GM21528 (cell line): ENCODE results near the gene RPS5.
"Not testable (repeated sequence)": the region's sequence is repeated elsewhere in the genome, so short reads cannot be mapped to it uniquely, and the experiment has no call there.

Experiments used
- ATAC-seq: cut with Tn5 transposase; IDR thresholded peaks from one replicate; pipeline ENCODE4 v1.9.1; 2021; ENCODE audit warnings: mild to moderate bottlenecking, moderate library complexity; ENCODE audit not compliant: unreplicated experiment, low FRiP score

The RPS5 gene

GRCh38 chr19:58400916-58401839 lies 14.1 kb downstream of the RPS5 start:
- ATAC-seq, result peak; percentile 95

- no peak for ATAC-seq
These were observed 14.9 kb downstream of the RPS5 start for GRCh38 chr19:58401840-58402421.

GRCh38 chr19:58403920-58404478 lies 16.9 kb downstream of the RPS5 start:
- ATAC-seq, result not testable (repeated sequence)

DNA sequence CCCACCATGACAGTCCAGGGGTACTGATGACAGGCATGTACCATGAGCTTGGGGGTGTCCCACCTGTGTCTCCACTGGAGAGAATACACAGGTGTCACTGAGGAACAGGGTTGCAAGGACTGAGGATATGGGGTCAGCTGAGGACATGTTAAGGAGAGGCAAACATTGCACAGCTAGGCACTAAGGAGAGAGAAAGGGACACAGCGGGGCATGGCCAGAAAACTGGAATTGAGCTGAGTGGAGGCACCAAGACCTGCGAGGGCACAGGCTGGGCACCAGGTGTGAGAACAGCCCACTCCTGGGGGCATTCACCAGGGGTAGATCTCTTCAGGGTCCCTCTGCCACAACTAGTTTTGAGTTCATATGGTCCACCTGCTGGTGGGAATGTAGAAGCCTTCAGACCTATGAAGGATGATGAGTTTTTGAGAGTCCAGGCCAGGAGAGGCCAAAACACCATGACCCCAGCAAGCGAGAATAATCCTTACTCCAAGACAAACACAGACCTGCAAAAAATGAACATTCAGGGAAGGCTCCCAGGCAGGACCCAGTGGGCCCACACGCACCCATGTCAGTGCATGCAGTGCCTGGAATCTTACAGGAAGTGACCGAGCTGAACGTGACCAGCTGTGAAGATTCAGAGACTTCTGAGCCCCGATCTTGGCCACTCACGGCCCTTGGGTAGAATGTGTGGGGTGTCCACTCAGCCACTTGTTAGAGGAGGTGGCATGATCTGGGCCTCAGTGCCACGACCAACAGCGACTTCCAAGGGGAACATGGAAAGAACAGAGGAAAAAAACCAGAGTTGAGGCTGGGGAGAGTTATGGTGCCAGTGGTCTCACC lies 20.0 kb downstream of the RPS5 start:
- no peak for ATAC-seq

DNA sequence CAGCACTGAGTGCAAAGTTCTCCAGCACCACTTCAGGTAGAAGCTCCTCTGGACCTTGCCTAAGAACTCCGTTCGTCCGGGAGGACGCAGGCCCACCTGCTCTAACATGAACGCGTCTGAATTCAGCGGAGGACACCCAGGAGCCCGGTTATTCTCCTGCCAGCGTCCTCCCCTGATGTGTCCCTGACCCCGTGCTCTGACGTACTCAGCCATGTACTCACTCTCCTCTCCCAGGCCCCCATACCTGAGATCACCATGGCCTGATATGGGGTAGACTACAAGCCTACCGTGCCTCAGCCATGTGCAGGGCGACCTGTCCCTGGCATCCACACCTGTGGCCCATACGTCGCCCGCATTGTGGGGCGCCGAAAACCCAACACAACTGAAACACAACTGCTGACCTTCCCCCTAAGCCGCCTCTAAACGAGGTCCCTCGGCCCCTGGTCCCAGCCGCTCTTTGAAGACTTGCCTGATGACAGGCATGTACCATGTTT lies 20.6 kb downstream of the RPS5 start:
- ATAC-seq, result peak; percentile 9

DNA sequence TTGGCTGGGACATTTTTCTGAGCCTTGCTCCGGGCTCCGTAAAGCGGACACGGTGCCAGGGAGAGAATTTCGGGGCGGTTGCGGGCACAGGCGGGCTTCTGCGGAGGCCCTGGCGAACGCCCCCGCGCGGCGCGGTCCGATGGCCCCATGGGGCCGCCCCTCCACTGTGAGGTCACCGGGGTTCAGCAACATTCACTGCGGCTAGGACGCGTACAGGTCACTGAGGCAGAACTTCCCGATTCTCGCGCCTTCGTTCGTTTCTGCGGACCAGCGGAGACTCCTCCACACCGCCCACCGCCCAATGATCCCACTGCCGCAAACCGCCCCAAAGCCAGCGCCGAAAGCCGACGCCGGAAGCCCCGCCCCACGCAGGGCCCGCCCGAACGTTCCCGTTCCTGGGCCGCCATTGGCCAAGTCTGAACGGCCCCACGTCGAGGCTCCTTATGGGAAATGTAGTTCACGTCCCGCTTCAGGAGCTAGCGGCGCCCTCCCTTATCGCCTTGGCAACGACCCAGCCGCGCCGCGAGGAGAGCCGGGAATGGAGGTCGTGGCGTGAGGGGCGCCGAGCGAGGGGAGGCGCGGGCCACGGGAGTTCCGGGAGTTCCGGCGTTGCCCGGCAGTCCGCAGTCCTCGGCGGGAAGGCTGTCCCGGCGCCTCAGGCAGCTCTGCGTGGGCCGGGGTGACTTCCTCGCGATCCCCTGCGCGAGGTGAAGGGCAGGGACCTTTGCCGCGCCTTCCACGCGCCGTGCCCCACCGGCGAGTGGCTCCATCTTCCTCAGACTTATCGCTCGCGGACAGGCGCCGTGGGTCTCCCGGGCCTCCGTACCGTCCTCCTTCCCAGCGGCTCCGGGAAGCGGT lies 21.3 kb downstream of the RPS5 start, which contains the start of gene ZNF584:
TSS of gene ZNF584 (plus strand) at position 498 of the 858 bp plus-strand sequence. CDS start 499 bp downstream, outside the sequence.
- ATAC-seq, result peak; percentile 84

- peak; percentile 16 for ATAC-seq
These were observed 22.1 kb downstream of the RPS5 start for GRCh38 chr19:58409010-58409790.

DNA sequence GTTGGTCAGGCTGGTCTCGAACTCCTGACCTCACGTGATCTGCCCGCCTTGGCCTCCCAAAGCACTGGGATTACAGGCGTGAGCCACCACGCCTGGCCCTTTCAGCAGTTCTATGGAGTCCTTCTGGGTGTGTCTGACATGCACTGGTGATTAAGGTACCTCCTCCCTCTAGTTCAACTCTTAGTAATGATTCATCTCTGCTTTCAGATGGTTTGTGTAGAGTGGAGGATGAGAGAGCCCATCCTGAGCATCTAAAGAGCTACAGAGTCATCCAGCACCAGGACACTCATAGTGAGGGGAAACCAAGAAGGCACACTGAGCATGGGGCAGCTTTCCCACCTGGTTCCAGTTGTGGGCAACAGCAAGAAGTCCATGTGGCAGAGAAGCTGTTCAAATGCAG lies 29.5 kb downstream of the RPS5 start:
- ATAC-seq, result no peak

- no peak for ATAC-seq
These were observed 30.0 kb downstream of the RPS5 start for GRCh38 chr19:58417071-58417470.

GRCh38 chr19:58428617-58429016 lies 41.5 kb downstream of the RPS5 start:
- ATAC-seq, result no peak

DNA sequence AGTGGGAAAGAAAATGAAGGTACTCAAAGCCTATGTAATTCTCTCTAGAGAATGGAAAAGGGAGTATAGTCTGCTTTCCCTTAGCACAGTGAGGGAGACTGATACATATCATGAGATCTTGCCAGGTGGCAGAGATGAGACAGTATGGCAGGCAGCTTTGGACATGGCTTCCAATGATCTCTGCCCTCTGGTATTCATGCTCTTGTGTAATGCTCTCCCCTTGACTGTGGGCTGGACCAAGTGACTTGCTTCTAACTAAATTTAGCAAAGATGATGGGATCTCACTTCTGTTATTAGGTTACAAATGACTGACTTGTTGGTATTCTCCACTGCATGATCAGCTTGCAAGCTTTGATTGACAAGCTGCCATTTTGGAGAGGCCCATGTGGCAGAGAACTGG lies 42.7 kb downstream of the RPS5 start:
- ATAC-seq, result no peak

DNA sequence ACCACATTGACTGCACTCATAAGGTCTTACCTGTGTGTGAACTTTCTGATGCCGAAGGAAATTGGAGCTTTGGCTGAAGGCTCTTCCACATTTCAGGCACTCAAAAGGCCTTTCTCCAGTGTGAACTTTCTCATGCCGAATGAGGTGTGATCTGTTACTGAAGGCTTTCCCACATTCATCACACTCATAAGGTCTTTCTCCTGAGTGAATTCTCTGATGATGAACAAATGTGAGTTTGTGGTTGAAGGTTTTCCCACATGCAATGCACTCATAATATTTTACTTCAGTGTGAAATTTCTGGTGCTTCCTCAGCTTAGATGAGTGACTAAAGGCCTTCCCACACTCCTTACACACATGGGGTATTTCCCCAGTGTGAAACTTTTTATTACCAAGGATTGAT lies 47.1 kb downstream of the RPS5 start:
- no peak for ATAC-seq

DNA sequence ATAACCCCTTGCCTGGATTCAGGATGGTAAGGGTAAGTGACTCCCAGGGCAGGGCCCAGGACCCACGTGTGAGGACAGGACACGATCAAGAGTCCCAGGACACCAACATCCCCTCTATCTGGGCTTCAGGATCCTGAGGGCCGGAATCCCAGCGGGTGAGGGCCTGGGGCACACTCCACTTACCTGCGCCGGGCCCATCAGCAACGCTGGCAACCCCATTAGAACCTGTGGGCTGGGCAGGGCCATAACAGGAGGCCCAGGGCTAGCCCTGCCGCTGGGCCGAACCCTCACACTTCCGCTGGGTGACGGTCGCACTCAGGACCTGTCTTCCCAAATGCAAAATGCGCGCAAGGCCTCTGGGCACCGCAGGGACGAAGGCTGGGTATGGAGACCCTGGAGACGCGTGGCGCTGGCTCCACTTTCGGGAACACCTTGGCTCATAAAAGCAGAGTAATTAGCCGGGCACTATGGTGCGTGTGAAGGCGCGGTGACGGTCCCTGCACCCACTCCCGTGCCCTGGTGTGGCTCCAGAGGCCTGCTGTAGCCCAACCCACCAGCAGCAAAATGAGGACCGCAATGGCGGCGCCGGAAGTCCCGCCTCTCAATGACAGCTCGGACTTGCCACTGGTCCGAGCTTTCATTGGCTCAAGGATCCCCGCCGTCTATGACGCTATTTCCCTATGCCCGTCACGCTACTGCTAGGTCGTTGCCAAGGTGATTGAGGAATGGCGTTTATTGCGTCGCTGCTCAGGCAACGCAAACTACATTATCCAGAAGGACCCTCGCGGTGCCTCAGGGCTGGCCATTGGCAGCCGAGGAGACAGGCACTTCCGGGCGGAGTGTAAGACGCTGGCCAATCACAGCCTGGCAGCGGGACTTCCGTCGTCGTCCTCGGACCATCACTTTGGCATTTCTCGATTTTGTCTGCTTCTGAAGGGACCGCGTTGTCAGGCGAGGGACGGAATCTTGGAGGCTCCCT lies 52.8 kb downstream of the RPS5 start, which contains the start of gene ZNF132:
TSS of gene ZNF132 (minus strand) at position 578 of the 979 bp plus-strand sequence. CDS start at position 246, 332 bp downstream.
- ATAC-seq, result peak; percentile 92

DNA sequence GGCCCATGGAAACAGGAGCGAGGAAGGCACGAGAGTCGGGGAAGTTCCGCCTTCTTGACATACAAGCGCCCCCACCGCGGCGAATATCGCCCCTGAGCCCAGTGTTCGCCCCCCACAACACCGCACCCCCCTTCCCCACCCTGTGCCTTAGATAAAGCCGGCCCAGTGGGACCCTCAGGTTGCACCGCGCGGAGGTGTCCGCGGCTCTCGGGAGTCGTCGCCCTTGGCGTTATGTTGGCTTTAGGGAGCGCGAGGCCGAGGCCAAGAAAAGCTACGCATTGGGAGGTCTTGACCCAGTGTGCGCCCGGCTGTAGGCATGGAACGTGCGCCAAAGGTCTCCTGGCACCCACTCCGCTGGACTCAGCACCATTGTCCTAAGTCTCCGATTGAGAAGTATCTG lies 53.5 kb downstream of the RPS5 start:
- ATAC-seq, result no peak

- not testable (repeated sequence) for ATAC-seq
These were observed 55.9 kb downstream of the RPS5 start for GRCh38 chr19:58442986-58443385.
